GM19324 (cell line): ENCODE measurements around the gene ZNF862.
"Not testable (repeated sequence)": the region's sequence is repeated elsewhere in the genome, so short reads cannot be mapped to it uniquely, and the experiment has no call there.

Experiments
- ATAC-seq: cut with Tn5 transposase; IDR thresholded peaks from one replicate; pipeline ENCODE4 v1.9.1; 2021; ENCODE audit warnings: mild to moderate bottlenecking, moderate library complexity; ENCODE audit not compliant: unreplicated experiment, low FRiP score

The ZNF862 gene

DNA sequence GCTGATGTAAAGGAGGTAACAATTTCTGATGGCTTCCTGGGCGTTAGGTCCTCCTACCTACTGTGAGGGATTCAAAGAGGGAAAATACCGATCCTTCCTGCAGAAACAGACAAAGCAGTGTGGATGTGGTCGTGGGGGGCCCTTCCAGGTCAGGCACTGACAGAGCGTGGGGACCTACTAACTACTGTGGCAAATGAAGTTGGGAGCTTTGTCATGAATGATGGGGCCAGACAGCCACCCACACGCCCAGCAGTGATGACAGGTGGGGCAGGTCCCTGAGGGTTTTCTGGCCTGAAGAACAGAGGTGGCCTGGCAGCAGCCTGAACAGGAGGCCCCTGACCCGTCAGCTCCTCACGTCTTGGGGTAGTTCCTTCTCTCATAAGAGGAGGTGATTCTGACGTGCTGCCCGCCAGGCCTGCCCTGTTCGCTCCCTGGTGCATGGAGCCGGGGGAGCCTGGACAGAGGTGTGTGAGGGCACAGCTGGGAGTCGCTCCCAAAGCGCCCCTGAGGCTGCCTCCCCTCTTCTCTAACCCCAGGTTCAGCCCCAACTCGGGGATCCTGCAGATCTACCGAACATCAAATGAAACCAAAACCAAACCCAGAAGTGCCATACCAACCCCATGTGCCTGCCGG, 39.8 kb downstream of the ZNF862 start:
- ATAC-seq = no peak

DNA sequence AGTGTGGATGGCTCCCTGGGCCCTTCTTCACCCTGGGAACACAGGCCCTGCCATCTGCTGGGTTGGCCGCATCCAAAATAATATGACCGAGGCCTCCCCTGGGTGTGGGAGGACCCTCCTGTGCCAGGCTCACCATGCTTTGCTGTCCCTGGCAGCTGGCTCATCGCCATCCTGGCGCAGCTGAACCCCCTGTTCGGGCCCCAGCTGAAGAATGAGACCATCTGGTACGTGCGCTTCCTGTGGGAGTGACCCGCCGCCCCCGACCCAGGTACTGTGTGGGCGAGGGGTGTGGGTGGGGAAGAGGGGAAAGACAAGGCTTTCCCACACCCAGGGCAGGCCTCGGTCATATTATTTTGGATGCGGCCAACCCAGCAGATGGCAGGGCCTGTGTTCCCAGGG, 40.3 kb downstream of the ZNF862 start:
- ATAC-seq = no peak

DNA sequence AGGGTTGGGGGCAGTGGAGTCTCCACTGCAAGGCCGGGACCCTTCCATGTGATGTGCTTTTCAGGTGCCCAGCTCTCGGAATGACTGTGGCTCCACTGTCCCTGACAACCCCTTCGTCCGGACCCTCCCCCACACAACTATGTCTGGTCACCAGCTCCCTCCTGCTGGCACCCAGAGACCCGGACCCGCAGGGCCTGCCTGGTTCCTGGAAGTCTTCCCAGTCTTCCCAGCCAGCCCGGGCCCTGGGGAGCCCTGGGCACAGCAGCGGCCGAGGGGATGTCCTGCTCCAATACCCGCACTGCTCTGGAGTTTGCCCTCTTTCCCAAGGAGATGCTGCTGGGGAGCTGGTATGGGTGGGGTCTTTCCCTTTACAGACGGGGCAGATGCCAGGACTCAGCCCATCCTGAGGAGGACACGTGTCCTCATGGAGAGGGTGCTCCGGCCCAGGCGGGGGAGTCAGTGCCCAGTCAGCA, 41.1 kb downstream of the ZNF862 start:
- ATAC-seq = no peak

DNA sequence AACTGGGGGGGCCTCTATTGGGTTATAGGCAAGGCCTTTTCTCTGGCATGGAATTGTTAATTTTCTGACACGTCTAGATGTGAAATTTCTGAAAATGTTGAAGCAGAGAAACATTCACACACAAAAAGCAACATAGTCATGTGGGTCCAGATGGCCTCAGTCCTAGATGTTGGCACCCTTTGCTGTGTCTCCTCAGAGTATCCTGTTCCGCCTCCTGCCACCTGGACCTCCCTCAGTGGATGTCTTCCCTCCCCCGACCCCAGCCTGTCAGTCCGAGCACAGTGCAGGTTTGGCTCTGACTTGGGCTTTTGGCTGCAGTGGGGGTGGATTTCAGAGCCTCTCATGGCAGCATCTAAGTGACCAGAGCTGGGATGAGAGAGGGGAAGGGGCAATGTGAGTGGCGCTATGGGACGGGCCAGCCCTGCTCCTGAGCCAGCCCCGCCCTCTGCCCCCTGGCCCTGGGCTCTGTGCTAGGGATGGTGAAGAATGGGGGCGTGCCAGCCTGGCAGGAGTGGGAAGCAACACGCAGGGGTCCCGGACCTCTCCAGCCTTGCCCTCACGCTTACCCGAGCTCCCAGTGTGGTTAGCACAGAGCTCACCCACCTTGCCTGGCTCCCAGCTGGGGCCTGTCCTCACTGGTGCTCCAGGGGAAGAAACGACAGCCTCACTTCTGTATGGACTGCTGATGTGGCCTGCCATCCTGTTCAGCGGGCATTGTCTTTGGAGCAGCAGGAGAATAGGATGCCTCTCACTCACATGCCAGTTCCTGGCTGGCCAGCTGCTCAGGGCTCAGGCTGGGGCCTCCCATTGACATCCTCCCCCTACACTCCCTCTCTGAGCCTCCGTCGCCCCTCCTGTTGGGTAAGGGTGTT, 41.8 kb downstream of the ZNF862 start:
- ATAC-seq = no peak

DNA sequence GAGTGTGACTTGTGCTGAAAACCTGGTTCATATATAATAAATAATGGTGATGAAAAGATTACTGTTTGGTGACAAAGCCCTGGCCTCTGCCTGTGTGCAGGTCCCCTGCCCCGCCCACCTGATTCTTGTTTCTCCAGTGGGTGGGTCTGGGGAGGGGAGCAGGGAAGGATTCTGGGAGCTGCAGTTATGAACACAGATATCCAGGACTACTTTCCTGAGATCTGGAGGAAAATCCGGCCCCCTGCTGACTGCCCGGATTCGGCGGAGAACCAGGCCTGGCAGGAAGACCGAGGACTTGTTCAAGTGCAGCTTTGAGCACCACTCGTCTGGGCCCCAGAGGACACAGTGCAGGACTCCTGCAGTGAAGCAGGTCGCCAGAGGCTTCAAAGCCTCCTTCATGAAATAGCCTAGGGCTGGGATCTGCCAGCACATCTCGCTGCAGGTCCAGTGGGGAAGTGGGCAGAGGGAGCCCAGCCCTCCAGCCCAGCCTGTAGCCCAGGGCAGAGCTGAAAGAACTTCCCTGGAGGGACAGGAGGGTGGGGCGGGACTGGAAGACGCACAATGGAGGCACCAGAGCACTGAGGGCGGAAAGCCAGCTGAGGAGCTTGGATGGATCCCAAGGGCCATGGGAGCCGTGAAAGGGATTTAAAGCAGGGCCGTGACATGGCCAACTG, 42.6 kb downstream of the ZNF862 start:
- ATAC-seq = no peak

DNA sequence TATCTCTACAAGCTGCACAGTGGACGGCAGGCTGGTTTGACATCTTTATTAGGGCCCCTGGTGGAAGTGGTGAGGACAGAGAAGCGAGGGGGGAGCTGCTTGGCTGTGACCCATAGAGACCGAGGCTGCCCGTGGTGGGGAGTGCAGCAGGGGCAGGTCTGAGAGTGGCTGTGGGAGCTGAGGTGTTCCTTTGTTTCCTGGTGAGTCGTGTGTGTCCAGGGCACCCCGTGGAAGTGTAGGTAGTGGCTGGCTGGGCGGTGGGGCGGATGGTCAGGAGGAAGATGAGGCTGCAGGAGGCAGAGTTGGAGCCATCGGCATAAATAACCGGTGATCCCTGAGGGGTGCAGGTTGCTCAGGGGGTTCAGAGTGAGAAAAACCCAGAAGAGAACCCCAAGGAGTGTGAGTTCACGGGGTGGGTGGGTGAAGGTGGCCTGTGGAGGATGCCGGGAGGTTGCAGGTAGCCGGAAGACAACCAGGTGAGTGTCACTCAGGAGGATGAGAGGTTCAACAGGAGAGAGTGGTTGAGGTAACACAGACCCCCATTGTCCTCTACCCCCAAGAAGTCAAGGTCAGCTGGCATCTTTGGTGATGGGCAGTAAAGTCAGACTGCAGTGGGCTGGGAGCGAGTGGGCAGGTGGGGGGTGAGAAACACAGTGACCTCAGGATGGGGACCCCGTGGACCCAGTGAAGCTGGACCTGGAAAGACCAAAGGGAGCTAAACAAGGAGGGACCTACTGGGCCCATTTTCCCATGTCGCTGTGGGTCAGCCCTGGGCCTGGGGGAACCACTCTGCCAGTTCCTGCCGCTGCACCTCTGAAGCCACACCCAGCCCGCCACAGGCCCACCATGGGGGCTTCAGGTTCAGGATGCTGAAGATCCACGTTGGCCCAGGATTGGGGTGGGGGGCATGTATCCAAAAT, 43.4 kb downstream of the ZNF862 start:
- ATAC-seq = no peak

DNA sequence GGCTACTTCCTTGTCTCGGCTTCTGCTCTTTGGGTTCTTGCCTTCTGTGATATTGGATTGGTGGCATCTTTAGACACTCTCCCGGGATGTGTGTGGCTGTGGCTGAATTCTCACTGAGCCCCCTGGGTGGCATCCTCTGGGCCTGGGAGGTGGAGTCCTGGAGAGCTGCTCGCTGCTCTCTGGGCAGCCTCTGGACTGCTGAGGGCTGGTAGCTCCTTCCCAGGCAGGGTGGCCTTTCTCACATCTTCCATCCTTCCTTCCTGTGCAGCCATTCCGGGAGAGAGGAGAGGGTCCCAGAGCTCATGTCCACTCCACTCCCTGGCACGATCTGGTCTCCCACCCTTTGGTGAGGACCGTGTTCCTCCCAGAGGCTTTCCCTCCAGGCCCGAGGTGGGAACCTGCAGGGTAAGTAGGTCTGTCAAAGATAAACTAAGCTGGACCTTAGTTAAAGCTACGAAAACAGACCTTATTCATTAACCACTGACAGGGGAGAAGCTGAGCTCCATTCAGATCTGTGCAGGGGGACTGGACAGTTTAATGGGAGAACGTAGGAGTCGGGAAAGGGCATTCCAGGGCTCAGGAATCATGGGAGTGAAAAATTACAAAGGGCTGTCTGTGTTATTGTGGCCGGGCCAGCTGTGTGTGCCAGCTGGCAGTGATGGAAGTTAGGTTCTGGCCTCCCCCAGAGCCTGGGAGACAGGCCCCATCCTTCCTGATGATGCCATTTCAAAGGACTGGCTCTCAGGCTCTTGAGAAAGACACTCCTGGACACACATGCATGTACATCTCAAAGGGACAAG, 44.3 kb downstream of the ZNF862 start:
- ATAC-seq = no peak

DNA sequence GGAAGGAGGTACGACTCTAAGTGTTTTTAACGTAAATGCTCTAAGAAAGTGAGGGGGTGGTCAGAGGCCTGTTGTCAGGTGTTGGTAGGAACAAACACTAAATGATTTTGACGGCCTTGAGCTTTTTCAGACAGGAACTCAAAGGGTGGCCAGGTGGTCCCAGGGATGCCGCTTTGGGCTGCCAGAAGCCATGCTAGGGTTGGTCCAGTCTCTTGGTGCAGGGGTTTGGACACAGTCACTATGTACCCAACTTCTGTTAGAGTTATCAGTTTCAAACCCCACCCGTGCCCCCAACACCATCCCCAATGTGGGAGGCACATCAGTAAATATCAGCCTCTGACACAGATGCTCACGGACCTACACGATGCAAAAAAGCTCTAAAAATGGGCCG, 44.9 kb downstream of the ZNF862 start:
- ATAC-seq = no peak

DNA sequence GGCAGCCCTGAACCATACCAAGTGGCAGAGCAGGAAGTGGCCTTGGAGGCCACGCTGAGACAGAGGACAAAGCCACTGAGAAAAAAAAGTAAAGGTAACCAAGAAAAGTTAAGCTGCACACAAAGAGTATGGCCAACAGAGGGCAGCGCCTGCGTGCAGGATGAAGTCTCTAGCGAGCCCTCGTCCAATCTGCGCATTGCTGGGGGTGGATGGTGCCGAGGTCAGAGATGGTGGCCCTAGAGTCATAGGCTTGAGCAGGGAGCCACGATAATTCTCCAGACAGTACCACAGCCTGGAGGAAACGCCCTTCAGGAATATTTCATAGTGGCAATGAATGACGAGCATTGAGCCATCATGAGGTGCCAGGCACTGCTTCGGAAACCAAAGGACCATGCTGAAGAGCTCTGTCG, 45.3 kb downstream of the ZNF862 start:
- no peak for ATAC-seq

DNA sequence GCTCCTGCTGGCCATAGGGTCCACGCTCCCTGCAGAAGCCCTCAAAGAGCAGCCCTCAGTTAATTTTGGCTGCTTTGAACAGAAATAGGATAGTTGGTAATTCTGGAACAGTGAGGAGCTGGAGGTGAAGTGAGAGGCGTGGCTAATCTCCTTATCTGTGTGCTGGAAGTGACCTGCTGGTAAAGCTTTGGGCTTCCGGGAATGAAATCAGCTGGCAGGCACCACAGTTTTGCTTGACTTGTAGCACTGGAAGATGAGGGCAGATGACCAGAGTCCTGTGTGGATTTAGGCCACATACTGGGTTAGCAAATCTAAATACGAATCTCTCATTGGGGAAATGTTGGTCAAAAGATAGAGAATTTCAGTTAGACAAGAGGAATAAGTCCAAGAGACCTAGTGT, 45.8 kb downstream of the ZNF862 start:
- no peak for ATAC-seq

DNA sequence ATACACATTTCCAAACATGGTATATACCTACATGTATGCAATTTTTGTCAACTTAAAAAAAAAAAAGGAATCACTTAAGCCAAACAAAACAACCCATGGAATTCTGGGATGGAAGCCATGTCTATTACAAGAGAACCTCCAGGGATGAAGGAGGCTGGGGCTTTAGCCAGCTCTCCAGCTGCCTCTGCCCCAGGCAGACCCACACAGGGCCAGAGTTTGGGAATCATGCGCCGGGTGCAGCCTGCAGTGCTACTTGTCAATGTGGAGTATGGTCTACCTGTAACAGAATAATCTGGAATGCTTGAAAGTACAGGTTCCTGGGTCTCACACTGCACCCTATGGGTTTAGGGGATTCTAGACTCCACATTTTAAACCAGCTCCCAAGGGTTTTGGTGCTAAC, 46.4 kb downstream of the ZNF862 start:
- ATAC-seq = no peak

DNA sequence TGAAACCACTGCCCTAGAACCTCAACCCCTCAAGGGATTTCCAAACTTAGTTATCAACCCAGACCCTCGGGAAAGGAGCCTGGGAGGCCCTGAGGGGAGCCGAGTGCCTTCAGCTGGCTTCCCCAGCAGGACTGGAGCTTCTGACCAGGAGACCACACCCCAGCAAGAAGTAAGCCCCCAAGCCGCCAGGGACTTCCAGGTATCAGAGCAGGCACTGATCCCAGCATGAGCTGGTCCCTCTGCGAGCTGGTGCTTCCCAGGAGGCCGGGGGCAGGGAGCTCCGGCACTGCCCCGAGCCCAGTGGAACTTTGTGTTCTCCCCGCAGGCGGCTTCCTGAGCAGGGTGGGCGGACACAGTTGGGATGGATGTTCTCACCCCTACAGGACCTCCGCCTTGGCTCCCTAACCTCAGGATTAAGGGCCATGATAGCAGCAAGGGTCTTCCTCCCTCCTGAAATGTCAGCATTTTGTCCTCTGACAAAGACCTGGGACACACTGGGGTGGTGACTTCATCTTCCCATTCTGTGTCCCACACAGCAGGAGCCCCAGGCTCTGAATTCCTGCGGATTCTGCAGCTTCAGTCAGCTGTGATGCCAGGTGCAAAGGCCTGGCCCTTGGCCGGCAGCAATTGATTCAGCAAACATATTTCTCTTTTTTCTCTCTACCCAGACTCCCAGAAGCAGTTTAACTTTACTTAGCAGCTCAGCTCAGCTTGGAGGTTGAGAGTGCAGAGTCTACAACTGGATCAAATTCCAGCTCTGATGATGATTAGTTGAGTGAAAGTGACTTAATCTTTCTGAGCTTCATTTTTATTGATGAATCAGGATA, 47.2 kb downstream of the ZNF862 start:
- no peak for ATAC-seq

DNA sequence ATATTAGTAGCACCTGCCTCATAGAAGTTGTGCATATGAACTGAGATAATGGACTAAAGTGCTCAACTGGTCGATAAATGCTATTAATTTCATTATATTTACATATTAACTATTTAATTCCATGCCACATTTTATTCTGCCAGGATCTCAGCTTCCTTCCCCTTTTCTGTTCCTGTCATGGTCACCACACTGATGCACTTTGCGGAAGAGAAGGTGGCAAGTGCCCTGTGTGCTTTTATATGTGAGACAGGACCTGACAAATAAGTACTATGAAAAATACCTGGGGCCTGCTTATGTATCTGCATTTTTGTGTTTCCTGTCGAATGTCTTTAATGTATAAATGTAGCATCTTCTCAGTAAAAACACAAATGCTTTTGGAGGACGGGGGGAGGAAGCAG, 47.8 kb downstream of the ZNF862 start:
- ATAC-seq = no peak

DNA sequence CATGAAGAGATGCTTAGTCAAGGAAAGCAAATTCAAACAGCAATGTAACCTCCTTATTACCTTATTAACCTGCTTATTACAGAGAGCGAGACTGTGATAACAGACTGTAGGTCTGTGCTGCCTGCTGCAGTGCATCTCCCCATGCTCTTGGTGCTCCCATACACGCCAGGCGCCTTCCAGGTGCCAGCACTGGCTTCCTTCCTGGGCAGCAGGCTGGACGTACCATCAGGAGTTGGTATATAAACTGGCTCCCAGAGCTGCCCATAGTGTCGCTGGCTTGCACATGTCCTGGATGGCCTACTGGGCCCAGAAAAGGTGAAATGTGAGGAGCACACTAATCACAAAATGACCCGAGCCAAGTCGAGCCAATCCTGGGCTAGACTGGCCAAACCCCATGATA, 49.1 kb downstream of the ZNF862 start:
- ATAC-seq = no peak

DNA sequence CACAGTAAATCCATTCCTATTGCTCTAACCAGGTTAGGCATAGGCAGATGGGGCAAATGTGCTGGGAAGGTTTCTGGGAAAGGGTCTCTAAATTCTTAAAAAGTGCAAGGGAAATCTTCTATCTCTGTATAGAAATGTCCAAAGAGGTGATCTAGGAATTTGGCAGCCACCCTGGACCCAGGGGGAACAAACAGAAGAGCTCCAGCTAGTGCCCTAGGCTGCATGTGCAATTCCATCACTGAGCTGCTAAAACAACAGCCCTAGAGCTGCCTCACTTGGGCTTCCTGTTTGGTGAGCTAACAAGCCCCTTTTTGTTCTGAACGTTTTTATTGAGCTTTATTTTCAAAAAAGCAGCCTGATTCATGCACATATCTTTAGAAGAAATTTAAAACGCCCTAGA, 52.5 kb downstream of the ZNF862 start:
- ATAC-seq = not testable (repeated sequence)

DNA sequence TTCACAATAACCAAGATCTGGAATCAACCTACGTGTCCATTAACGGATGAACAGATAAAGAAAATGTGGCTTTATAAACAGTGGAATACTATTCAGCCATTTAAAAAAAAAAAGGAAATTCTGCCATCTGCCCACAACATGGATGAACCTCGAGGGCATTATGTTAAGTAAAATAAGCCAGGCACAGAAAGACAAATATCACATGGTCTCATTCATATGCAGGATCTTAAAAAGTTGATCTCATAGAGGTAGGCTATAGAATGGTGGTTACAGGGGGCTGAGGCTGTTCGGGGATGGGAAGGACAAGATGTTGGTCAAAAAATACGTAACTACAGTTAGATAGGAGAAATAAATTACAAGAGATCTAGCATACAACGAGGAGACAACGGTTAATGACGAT, 56.8 kb downstream of the ZNF862 start:
- ATAC-seq = not testable (repeated sequence)

DNA sequence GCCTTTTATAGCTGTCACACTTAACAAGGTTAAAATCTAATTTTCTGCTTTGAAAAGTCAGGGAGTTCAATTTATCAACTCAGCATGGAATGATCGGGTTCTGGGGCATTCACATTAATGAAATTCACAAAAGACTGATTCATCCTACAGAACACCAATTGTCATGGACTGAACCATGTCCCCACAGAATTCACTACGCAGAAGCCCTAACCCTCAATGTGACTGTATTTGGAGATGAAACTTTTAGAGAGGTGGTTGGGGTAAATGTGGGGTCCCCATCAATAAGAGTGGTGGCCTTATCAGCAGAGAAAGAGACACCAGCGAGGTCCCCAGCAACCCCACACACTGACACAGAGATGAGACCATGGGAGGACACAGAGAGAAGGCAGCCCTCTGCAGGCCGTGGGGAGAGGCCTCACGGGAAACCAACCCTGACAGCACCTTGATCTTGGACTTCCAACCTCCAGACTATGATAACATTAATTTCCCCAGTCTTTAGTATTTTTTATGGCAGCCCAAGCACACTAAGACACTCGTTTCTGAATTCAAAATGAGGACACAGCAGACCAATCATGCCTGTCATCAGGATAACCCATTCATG, 69.7 kb downstream of the ZNF862 start:
- ATAC-seq = not testable (repeated sequence)

DNA sequence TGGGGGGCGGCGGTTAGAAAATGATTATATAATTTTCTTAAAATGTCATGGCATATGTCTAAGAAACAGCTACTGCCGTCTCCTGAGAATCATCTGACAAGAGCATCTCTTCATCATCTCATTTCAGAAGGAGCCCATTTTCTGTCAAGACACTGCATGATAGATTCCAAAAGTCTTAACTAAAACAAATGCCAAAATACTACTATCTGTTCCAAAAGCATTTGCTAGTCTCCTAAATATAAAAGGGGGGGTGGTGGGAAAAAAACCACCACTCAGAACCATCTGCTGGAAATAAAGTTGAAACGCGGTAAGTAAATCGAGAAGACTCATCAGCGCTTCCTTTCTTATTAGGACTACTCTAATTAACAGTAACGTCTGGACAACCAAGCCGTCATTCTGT, 72.0 kb downstream of the ZNF862 start:
- ATAC-seq = not testable (repeated sequence)
